K562 (cell line): ENCODE measurements around the gene TOX2. TPM values are rescaled to one million over a fixed set of nuclear protein-coding genes. Genes with fewer than 3 reads are reported as not detected.

Source experiments
- ATAC-seq: fragments of 200-7000 bp; cut with Tn5 transposase; 3 replicates; pipeline ENCODE4 v1.9.1; 2020; ENCODE audit warnings: moderate library complexity
- BruUV-seq: library from RNA; stranded (reverse); fragments of 400-500 nt; replicated peaks from 2 replicates; lab custom pipeline; 2021; lab: Mats Ljungman, UMichigan
- CTCF ChIA-PET: fragments of 300-600 bp; formaldehyde crosslinking; extraction: SDS; loops from one replicate; lab custom pipeline; 2021; ENCODE audit warnings: low intra/inter-chr PET ratio; lab: Yijun Ruan, JAX
- POLR2A ChIA-PET: fragments of 300-600, 350-650 bp; sonication (Branson Sonifier 250); formaldehyde crosslinking; extraction: SDS; loops from one replicate; lab custom pipeline; 2021; ENCODE audit warnings: antibody characterized with exemption, inconsistent platforms; lab: Yijun Ruan, JAX
- DNase-seq, 4 experiments: peaks; one replicate each; pipeline versions ENCODE4 v3.0.0 to v3.0.0-alpha.2; 2011 to 2018; ENCODE audit warnings: low spot score in 3 of 4, mixed read lengths in 3 of 4; ENCODE audit errors: extremely low read depth in 1 of 4
- FAIRE-seq: peaks from 2 replicates; lab custom pipeline; 2011; peaks lifted over from hg19 to GRCh38; lab: Jason Lieb, UNC
- H2AFZ ChIP-seq: 2 replicates; pipeline ENCODE4 v1.6.0; 2011; ENCODE audit warnings: low read depth, low read length, control low read depth, inconsistent platforms
- H3K27ac ChIP-seq: fragments of 200-600 bp; 3 replicates; pipeline ENCODE4 v1.8.0; 2011; ENCODE audit warnings: low read depth, mild to moderate bottlenecking, control low read depth, inconsistent platforms, low read length, moderate library complexity, mixed read lengths; ENCODE audit errors: extremely low read depth
- H3K27me3 ChIP-seq, 2 experiments: fragments of 300-600 bp in 1 of 2; 2 replicates in 1 of 2; 3 replicates in 1 of 2; pipeline versions ENCODE4 v1.6.0 to v1.8.0; 2011; ENCODE audit warnings: inconsistent platforms in 2 of 2, low read length in 2 of 2, mild to moderate bottlenecking in 1 of 2, mixed read lengths in 1 of 2, moderate library complexity in 1 of 2; ENCODE audit not compliant: control insufficient read depth in 2 of 2, insufficient read depth in 2 of 2
- H3K36me3 ChIP-seq: fragments of 300-600 bp; 3 replicates; pipeline ENCODE4 v1.8.0; 2011; ENCODE audit warnings: mild to moderate bottlenecking, low read length, inconsistent platforms; ENCODE audit not compliant: control insufficient read depth, insufficient read depth
- H3K4me1 ChIP-seq, 2 experiments: fragments of 200-600 bp in 1 of 2; replicated peaks in 1 of 2; 2 replicates in 1 of 2; 3 replicates in 1 of 2; pipeline versions ENCODE4 v1.5.1 to v1.8.0; 2011; ENCODE audit warnings: inconsistent platforms in 2 of 2, low read length in 2 of 2, mild to moderate bottlenecking in 1 of 2, mixed read lengths in 1 of 2, moderate library complexity in 1 of 2; ENCODE audit not compliant: control insufficient read depth in 2 of 2, insufficient read depth in 2 of 2
- H3K4me2 ChIP-seq: 2 replicates; pipeline ENCODE4 v1.6.1; 2011; ENCODE audit warnings: low read length, control low read depth, inconsistent platforms, mixed read lengths; ENCODE audit not compliant: insufficient read depth
- H3K4me3 ChIP-seq: fragments of 200-600 bp; sonication (generic), shearing (Covaris generic); 2 replicates; pipeline ENCODE4 v1.5.1; 2016; ENCODE audit warnings: control low read depth, inconsistent platforms
- H3K79me2 ChIP-seq: fragments of 200-600 bp; 3 replicates; pipeline ENCODE4 v1.8.0; 2011; ENCODE audit warnings: low read length, inconsistent platforms; ENCODE audit not compliant: control insufficient read depth, insufficient read depth
- H3K9ac ChIP-seq, 2 experiments: 2 replicates each; pipeline versions ENCODE4 v1.6.0 to v1.6.1; 2011; ENCODE audit warnings: low read depth in 2 of 2, low read length in 2 of 2, control low read depth in 1 of 2, inconsistent platforms in 1 of 2, mild to moderate bottlenecking in 1 of 2, mixed read lengths in 1 of 2; ENCODE audit not compliant: insufficient read depth in 1 of 2
- H3K9me1 ChIP-seq: one replicate; pipeline ENCODE4 v1.6.0; 2011; ENCODE audit warnings: inconsistent platforms, mild to moderate bottlenecking, low read length, moderate library complexity; ENCODE audit not compliant: control insufficient read depth, insufficient read depth
- H3K9me3 ChIP-seq: replicated peaks from 2 replicates; pipeline ENCODE4 v1.5.1; 2011; ENCODE audit warnings: low read depth, low read length, inconsistent platforms; ENCODE audit not compliant: control insufficient read depth, insufficient read depth
- H4K20me1 ChIP-seq: replicated peaks from 2 replicates; pipeline ENCODE4 v1.6.1; 2011; ENCODE audit warnings: low read length, inconsistent platforms, mixed read lengths; ENCODE audit not compliant: control insufficient read depth, insufficient read depth
- RAD21 ChIP-seq, 2 experiments: fragments of 250-450 bp in 1 of 2; fragments of 450-650 bp in 1 of 2; sonication (Bioruptor Pico) in 1 of 2; formaldehyde crosslinking in 1 of 2; IDR thresholded peaks in 1 of 2; conservative IDR thresholded peaks in 1 of 2; 2 replicates each; pipeline versions ENCODE4 v1.4.0 to v1.8.0; 2020 to 2022; ENCODE audit warnings: mild to moderate bottlenecking in 2 of 2, moderate library complexity in 1 of 2
- WGBS: fragments of 100-300 bp; shearing (Covaris generic); methylation state at CpG from one replicate; pipeline ENCODE4 v1.1.6; 2016; ENCODE audit warnings: low coverage, mixed read lengths; ENCODE audit not compliant: insufficient coverage; ENCODE audit errors: missing lambda C conversion rate; 5-methylcytosine and 5-hydroxymethylcytosine counted together
- in situ Hi-C: fragments of 300-500 bp; cut with MboI; formaldehyde crosslinking; loops from 4 replicates; pipeline ENCODE4 v1.15.0; 2018; ENCODE audit warnings: inconsistent platforms, mixed read lengths
- intact Hi-C: fragments of 100-400 bp; cut with micrococcal nuclease; formaldehyde crosslinking; loops from 2 replicates; pipeline ENCODE4 v1.14.2; 2022
- polyA plus RNA-seq, 8 experiments: library from polyadenylated mRNA; depleted of rRNA in 4 of 8; stranded (reverse) in 5 of 8; unstranded in 3 of 8; fragments of >200 nt; fragmentation: Nextera tagmentation in 2 of 8; fragmentation: Illumina TruSeq in 1 of 8; extraction: Ambion mirVana in 2 of 8; extraction: Trizol in 1 of 8; gene quantifications; 2 replicates each; pipeline versions ENCODE4 v1.2.1 to v1.2.3, GENCODE V29; 2011 to 2014; ENCODE audit warnings: inconsistent platforms in 1 of 8, missing spikeins in 1 of 8
- total RNA-seq, 7 experiments: library from RNA; depleted of rRNA in 6 of 7; stranded (reverse); fragments of >200 nt in 6 of 7; fragmentation: Illumina TruSeq in 2 of 7; extraction: Trizol in 2 of 7; gene quantifications; 2 replicates each; pipeline versions ENCODE4 v1.2.1 to v1.2.3, GENCODE V29; 2011 to 2021; ENCODE audit warnings: low replicate concordance in 1 of 7
- TF ChIP-seq, protein P1 (sequence below), 2 experiments: fragments of 450-650 bp in 1 of 2; sonication (generic) in 1 of 2; formaldehyde crosslinking in 1 of 2; IDR thresholded peaks in 1 of 2; conservative IDR thresholded peaks in 1 of 2; 2 replicates each; pipeline versions ENCODE4 v1.6.1 to v1.8.1; 2016 to 2023; ENCODE audit warnings: mild to moderate bottlenecking in 2 of 2, moderate library complexity in 2 of 2, inconsistent platforms in 1 of 2, missing genetic modification reagents in 1 of 2
- TF ChIP-seq, protein P2 (sequence below), 2 experiments: fragments of 450-650 bp; formaldehyde crosslinking in 1 of 2; IDR thresholded peaks; 2 replicates each; pipeline versions ENCODE4 v1.4.0 to v1.6.1; 2014 to 2020; ENCODE audit warnings: mild to moderate bottlenecking in 2 of 2, borderline replicate concordance in 1 of 2, low read depth in 1 of 2

The TOX2 gene
- total and polyA plus RNA-seq, 9 of the 15 experiments (the other 6 are each of a cell fraction or from before 2014, with no cell fraction given) = not detected

DNA sequence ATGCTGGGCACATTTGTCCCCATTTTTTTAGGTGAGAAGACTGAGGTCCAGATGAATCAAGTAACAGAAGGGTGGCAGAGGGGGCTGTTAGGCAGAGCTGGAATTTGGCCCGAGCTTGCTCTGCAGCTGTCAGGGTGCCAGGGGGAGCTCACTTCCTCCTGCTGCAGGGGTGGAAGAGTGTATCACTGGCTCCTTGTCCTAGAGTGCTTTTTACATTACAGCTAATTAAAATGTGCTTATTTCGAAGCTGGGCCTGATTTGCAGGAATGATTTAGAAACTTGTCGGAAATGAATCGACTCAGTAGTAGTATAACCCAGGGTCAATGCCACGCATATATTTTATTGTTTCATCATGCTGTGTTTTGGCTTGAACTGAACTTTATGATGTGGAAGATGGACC, 11.1 kb downstream of the TOX2 start:
- no peaks in the 10 kb centered on the region for H3K79me2 ChIP-seq
- BruUV-seq = no TSS peak
- H3K36me3 ChIP-seq = no peaks in the 10 kb centered on the region
- POLR2A ChIA-PET = interaction anchor here (0.6 kb wide), 2 partner anchors 467 to 570 kb away, joined by 3 read pairs; no protein-coding TSS in a partner anchor
- no peak overlapping the region for H2AFZ ChIP-seq
- no peaks in the 10 kb centered on the region for H4K20me1 ChIP-seq
- TF ChIP-seq, protein P1, sequence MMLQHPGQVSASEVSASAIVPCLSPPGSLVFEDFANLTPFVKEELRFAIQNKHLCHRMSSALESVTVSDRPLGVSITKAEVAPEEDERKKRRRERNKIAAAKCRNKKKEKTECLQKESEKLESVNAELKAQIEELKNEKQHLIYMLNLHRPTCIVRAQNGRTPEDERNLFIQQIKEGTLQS (IDR thresholded peaks at IDR 0.05) = no peak
- TF ChIP-seq, protein P1 (CRISPR knock-in tag; conservative IDR thresholded peaks at IDR 0.05) = no peak
- peak in 1 of 2 experiments; percentile 47; a peak in 2 of 4 replicates for TF ChIP-seq RAD21 (CRISPR knock-in tag; conservative IDR thresholded peaks at IDR 0.05 in 1 of 2, IDR thresholded peaks at IDR 0.05 in 1 of 2)
- TF ChIP-seq, protein P2, sequence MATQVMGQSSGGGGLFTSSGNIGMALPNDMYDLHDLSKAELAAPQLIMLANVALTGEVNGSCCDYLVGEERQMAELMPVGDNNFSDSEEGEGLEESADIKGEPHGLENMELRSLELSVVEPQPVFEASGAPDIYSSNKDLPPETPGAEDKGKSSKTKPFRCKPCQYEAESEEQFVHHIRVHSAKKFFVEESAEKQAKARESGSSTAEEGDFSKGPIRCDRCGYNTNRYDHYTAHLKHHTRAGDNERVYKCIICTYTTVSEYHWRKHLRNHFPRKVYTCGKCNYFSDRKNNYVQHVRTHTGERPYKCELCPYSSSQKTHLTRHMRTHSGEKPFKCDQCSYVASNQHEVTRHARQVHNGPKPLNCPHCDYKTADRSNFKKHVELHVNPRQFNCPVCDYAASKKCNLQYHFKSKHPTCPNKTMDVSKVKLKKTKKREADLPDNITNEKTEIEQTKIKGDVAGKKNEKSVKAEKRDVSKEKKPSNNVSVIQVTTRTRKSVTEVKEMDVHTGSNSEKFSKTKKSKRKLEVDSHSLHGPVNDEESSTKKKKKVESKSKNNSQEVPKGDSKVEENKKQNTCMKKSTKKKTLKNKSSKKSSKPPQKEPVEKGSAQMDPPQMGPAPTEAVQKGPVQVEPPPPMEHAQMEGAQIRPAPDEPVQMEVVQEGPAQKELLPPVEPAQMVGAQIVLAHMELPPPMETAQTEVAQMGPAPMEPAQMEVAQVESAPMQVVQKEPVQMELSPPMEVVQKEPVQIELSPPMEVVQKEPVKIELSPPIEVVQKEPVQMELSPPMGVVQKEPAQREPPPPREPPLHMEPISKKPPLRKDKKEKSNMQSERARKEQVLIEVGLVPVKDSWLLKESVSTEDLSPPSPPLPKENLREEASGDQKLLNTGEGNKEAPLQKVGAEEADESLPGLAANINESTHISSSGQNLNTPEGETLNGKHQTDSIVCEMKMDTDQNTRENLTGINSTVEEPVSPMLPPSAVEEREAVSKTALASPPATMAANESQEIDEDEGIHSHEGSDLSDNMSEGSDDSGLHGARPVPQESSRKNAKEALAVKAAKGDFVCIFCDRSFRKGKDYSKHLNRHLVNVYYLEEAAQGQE (IDR thresholded peaks at IDR 0.05; ENCODE audit: borderline replicate concordance) = peak; percentile 14; the same call in 1 of the 2 replicates
- TF ChIP-seq, protein P2 (CRISPR knock-in tag; IDR thresholded peaks at IDR 0.05; ENCODE audit: low read depth) = no peak
- DNase-seq = no peak
- intact Hi-C loops (no loop called here), in situ Hi-C loops (no loop called here)
- no peaks in the 10 kb centered on the region for H3K9me1 ChIP-seq
- no peak overlapping the region for H3K27ac ChIP-seq
- no peak for FAIRE-seq
- H3K4me2 ChIP-seq = no peak overlapping the region
- CTCF ChIA-PET = interaction anchor here (1.5 kb wide), 1 partner anchor 154 kb away, joined by 5 read pairs; no protein-coding TSS in a partner anchor
- 1% methylated on average over 5 of the region's 5 CpGs for WGBS
- H3K4me1 ChIP-seq = no peaks in the 10 kb centered on the region
- H3K9me3 ChIP-seq = no peaks in the 10 kb centered on the region
- no peak for ATAC-seq
- no peak overlapping the region for H3K4me3 ChIP-seq
- no peak overlapping the region for H3K9ac ChIP-seq
- peaks cover 6 to 19% of the 10 kb centered on the region in 2 experiments; a peak in 4 of 5 replicates for H3K27me3 ChIP-seq
